ENCODE data around the gene ING5. TPM values are rescaled to one million over a fixed set of nuclear protein-coding genes. Genes with fewer than 3 reads are reported as not detected.

The ING5 gene
- total and polyA plus RNA-seq, 10 donors, result 18.2 to 51.1 (median 35.5) TPM

DNA sequence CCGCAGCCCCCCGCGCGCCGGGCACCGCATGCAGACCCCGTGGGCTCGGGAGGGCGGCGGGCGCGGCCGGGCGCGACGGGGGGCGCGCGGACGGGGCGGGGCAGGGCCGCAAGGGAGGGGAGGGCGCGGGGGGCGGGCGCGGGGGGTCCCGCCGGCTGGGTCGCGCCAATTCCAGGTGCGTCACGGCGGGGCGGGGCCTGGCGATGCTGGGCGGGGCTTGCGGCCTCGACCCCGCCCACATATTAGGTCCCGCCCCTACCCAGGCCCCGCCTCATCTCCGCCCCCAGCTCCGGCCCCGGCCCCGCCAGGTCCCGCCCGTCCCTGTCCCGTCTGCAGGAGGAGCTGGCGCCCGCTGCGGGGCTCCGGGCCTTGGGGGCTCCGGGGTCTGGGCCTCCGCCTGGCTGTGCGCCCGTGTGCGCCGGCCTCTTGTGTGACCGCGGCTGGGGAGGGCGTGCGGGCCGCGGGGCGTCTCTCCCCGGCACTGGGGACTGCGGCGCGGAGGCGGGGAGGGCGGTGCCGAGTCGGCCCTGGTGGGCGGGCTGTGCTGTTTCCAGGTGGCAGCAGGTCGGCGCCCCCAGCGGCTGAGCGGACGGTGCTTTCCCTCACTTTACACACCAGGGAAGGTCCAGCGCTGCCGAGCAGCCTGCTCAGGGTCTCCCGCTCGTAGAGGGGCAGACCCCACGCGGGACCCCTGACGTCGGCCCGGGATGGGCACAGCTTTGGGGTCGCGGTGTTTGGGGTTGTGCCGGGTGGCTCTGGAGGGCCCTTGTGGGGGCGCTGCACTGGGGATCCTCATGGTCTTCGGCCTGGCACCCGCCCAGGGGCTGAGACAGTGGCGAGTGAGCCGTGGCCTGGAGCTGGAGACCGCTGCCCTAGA is 554 bp downstream of the ING5 start:
- peaks cover 5 to 33% (median 23%) of the 10 kb centered on the region in 6 donors for H3K36me3 ChIP-seq
- TF ChIP-seq POLR2A (IDR thresholded peaks at IDR 0.05) (no peak), POLR2AphosphoS5 (IDR thresholded peaks at IDR 0.05) (peak in 2 of 3 donors; percentile 29 to 50)
- TF ChIP-seq, protein P1, sequence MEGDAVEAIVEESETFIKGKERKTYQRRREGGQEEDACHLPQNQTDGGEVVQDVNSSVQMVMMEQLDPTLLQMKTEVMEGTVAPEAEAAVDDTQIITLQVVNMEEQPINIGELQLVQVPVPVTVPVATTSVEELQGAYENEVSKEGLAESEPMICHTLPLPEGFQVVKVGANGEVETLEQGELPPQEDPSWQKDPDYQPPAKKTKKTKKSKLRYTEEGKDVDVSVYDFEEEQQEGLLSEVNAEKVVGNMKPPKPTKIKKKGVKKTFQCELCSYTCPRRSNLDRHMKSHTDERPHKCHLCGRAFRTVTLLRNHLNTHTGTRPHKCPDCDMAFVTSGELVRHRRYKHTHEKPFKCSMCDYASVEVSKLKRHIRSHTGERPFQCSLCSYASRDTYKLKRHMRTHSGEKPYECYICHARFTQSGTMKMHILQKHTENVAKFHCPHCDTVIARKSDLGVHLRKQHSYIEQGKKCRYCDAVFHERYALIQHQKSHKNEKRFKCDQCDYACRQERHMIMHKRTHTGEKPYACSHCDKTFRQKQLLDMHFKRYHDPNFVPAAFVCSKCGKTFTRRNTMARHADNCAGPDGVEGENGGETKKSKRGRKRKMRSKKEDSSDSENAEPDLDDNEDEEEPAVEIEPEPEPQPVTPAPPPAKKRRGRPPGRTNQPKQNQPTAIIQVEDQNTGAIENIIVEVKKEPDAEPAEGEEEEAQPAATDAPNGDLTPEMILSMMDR (IDR thresholded peaks at IDR 0.05 in 8 of 11, conservative IDR thresholded peaks at IDR 0.05 in 3 of 11), result peak in 10 of 11 experiments; percentile 43 to 69 (median 53)
- peak overlapping the region; percentile 79 to 97 (median 94) for H3K27ac ChIP-seq
- DNase-seq, result peak; percentile 97
- no peaks in the 10 kb centered on the region for H3K27me3 ChIP-seq (replicated peaks in 1 of 7)
- H3K4me3 ChIP-seq, result peak overlapping the region; percentile 89 to 97 (median 94)
- peaks cover 0 to 13% (median 7%) of the 10 kb centered on the region in 8 donors for H3K9me3 ChIP-seq
- 1 to 3% (median 2%) methylated on average over 13 to 94 of the region's 98 CpGs for WGBS, 5 donors
- peaks cover 6 to 31% (median 23%) of the 10 kb centered on the region in 6 donors for H3K4me1 ChIP-seq
- intact Hi-C loops (cut with DNase I; ENCODE audit: low total_unique reads), result no loop called here

DNA sequence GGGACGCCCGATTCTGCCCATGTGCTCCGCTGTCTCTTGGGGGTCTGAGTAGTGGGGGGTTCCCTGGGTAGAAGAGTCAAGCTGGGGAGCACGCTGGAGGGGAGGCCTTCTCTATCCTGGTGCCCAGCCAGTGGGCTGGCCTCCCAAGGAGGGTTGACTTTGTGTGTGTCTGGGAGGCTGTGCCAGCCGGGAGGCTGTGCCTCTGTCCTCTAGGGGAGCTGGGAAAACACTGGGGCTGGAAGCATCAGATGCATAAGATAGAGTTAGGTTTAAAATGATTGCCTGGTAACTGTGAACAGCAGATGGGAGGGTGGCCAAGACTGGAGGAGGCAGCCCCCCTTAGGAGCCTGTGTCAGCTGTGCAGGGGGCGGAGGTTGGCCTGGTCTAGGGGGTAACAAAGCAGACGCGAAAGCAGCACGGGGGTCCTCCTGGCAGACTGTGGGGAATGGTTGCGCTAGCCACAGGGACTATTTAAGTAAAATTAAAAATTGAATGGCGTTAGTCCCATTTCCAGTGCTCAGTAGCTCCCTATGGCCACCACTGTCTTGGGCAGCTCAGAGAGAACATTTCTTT is 1.3 kb downstream of the ING5 start:
- 47 to 80% (median 54%) methylated on average over 8 to 11 of the region's 11 CpGs for WGBS, 5 donors
- H3K27ac ChIP-seq, result peak overlapping the region in 6 of 8 donors; percentile 79 to 97 (median 96)
- intact Hi-C loops (cut with DNase I; ENCODE audit: low total_unique reads), result no loop called here
- H3K4me3 ChIP-seq, result peak overlapping the region; percentile 85 to 97 (median 94)
- H3K9me3 ChIP-seq, result peaks cover 0 to 13% (median 7%) of the 10 kb centered on the region in 8 donors
- peaks cover 6 to 31% (median 23%) of the 10 kb centered on the region in 6 donors for H3K4me1 ChIP-seq
- no peaks in the 10 kb centered on the region for H3K27me3 ChIP-seq (replicated peaks in 1 of 7)
- no peak for TF ChIP-seq POLR2AphosphoS5 (IDR thresholded peaks at IDR 0.05)
- TF ChIP-seq, protein P1 (IDR thresholded peaks at IDR 0.05 in 8 of 11, conservative IDR thresholded peaks at IDR 0.05 in 3 of 11), result no peak
- TF ChIP-seq POLR2A (IDR thresholded peaks at IDR 0.05), result no peak
- no peak for DNase-seq
- peaks cover 6 to 40% (median 29%) of the 10 kb centered on the region in 6 donors for H3K36me3 ChIP-seq

DNA sequence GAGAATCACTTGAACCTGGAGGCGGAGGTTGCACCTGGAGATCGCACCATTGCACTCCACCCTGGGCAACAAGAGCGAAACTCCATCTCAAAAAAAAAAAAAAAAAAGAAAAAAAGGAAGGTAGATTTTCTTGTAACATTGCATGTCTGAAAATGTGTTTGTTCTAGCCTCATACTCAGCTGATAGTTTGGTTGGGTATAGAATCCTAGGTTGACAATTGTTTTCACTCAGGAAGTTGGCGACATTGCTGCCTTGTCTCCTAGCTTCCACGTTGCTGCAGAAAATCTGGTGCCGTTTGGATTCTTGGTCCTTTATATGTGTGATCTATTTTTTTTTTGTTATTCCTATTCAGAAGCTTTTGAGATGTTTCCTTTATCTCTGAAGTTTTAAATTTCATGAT is 4.7 kb downstream of the ING5 start:
- H3K4me1 ChIP-seq, result peaks cover 6 to 18% (median 14%) of the 10 kb centered on the region in 6 donors
- no peak for DNase-seq
- intact Hi-C loops (cut with DNase I; ENCODE audit: low total_unique reads), result no loop called here
- 95 to 100% (median 96%) methylated on average over 6 of the region's 6 CpGs for WGBS, 5 donors
- TF ChIP-seq POLR2A (IDR thresholded peaks at IDR 0.05) (no peak), POLR2AphosphoS5 (IDR thresholded peaks at IDR 0.05) (no peak)
- TF ChIP-seq, protein P1 (IDR thresholded peaks at IDR 0.05 in 8 of 11, conservative IDR thresholded peaks at IDR 0.05 in 3 of 11), result no peak
- H3K36me3 ChIP-seq, result peaks cover 11 to 75% (median 60%) of the 10 kb centered on the region in 6 donors
- no peak overlapping the region for H3K4me3 ChIP-seq
- H3K27me3 ChIP-seq (replicated peaks in 1 of 7), result no peaks in the 10 kb centered on the region
- peaks cover 0 to 13% (median 7%) of the 10 kb centered on the region in 8 donors for H3K9me3 ChIP-seq
- H3K27ac ChIP-seq, result no peak overlapping the region

DNA sequence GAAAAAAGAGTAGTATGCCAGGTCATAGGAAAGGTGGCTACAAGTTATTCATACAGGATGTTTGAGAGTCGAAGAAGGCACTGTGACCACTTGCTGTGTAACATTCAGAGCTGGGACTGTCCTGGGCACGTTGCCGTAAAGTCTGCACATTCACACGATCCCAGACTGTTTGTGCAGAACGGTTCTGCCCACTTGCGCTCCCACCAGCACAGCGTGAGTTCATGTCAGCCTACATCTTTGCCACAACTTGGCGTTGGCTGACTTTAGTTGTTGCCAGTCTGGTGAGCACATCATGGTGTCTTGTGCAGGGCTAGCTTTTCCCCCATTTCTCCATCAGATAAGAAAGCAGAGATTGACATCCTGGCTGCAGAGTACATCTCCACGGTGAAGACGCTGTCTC is 7.0 kb downstream of the ING5 start:
- Histone ChIP-seq H3K36me3 (peaks cover 15 to 98% (median 80%) of the 10 kb centered on the region in 6 donors), H3K27ac (no peak overlapping the region), H3K4me3 (no peak overlapping the region), H3K4me1 (peaks cover 0 to 3% (median under 1%) of the 10 kb centered on the region in 6 donors), H3K27me3 (replicated peaks in 1 of 7) (no peaks in the 10 kb centered on the region), H3K9me3 (peaks cover 0 to 13% (median 7%) of the 10 kb centered on the region in 8 donors)
- TF ChIP-seq POLR2A (IDR thresholded peaks at IDR 0.05) (no peak), POLR2AphosphoS5 (IDR thresholded peaks at IDR 0.05) (no peak)
- TF ChIP-seq, protein P1 (IDR thresholded peaks at IDR 0.05 in 8 of 11, conservative IDR thresholded peaks at IDR 0.05 in 3 of 11), result no peak
- intact Hi-C loops (cut with DNase I; ENCODE audit: low total_unique reads), result no loop called here
- 87 to 91% (median 88%) methylated on average over 10 of the region's 10 CpGs for WGBS, 5 donors
- DNase-seq, result no peak

Data from spleen (tissue), 11 donors.